Mesodermal cell (in vitro differentiated cells): ENCODE results near the gene ARHGAP45. TPM values are rescaled to one million over a fixed set of nuclear protein-coding genes. Genes with fewer than 3 reads are reported as not detected.
"Not testable (repeated sequence)": the region's sequence is repeated elsewhere in the genome, so short reads cannot be mapped to it uniquely, and the experiment has no call there.

Source experiments
- H3K27ac ChIP-seq: 2 replicates; pipeline ENCODE4 v1.7.0; 2013; ENCODE audit warnings: mild to moderate bottlenecking, low read depth, low read length, moderate library complexity; ENCODE audit not compliant: severe bottlenecking
- H3K36me3 ChIP-seq: 2 replicates; pipeline ENCODE4 v1.7.1; 2013; ENCODE audit warnings: mild to moderate bottlenecking, low read length, moderate library complexity; ENCODE audit not compliant: control insufficient read depth, insufficient read depth
- H3K4me1 ChIP-seq: one replicate; pipeline ENCODE4 v1.7.1; 2013; ENCODE audit warnings: mild to moderate bottlenecking, low read length; ENCODE audit not compliant: insufficient read depth, control insufficient read depth, poor library complexity, severe bottlenecking
- H3K4me3 ChIP-seq: 2 replicates; pipeline ENCODE4 v1.7.0; 2013; ENCODE audit warnings: low read length, control low read depth, mild to moderate bottlenecking; ENCODE audit not compliant: insufficient read depth, poor library complexity, severe bottlenecking; ENCODE audit errors: extremely low read depth
- H3K9me3 ChIP-seq: 2 replicates; pipeline ENCODE4 v1.7.1; 2013; ENCODE audit warnings: mild to moderate bottlenecking, low read length, moderate library complexity; ENCODE audit not compliant: control insufficient read depth
- WGBS, 2 experiments: methylation state at CpG; one replicate each; pipeline ENCODE4 v1.1.5; 2013; ENCODE audit warnings: missing lambda C conversion rate in 2 of 2; ENCODE audit not compliant: insufficient coverage in 2 of 2; 5-methylcytosine and 5-hydroxymethylcytosine counted together
- polyA plus RNA-seq, 2 experiments: library from polyadenylated mRNA; stranded (reverse); fragments of 50-300 nt; gene quantifications; one replicate each; pipeline ENCODE4 v1.2.3, GENCODE V29; 2013

The ARHGAP45 gene
- polyA plus RNA-seq (2013, experiment 1 of 2) = 5.1 TPM
- 3.8 TPM for polyA plus RNA-seq (2013, experiment 2 of 2)

DNA sequence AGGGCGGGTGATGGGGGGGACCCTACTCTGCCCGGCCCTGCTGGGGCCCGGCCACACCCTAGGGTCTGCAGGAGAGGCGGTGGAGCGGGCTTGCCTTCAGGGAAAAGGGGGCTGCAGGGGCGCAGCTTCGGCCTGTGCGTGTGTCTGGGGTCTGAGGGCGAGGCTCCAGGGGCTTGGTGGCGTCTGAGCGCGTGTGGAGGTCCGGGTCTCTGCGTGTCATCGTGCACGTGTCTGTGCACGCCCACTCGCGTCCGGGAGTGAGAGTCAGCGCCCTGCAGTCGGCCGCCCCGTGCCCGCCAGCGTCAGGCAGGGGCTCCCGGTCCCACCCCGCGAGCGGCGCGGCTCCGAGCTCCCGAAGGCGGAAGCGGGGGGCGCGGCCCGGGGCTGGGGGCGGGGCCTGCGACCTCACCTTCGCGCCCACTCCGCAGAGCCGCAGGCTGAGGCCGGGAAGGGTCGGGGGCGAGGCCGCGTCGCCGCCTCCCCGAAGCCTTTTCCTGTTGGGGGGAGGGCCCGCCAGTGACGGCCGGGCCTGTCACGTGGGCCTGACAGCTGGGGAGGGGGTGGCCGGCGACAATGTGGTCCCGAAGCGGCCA, at the start of gene ARHGAP45:
Gene ARHGAP45 (plus strand): TSS at position 420 of the 593 bp plus-strand sequence. CDS start 239 bp downstream, outside the sequence.
- Histone ChIP-seq H3K27ac (peak within 1 kb of the TSS; percentile 36), H3K4me3 (peak within 1 kb of the TSS; percentile 34), H3K9me3 (no peaks in the 10 kb centered on the region), H3K36me3 (no peaks in the 10 kb centered on the region), H3K4me1 (peaks cover 16% of the 10 kb centered on the region)
- WGBS, 2 experiments = 12 to 13% methylated on average over 43 to 48 of the region's 61 CpGs

- H3K27ac ChIP-seq = no peak overlapping the region
- 93 to 94% methylated on average over 7 to 9 of the region's 9 CpGs for WGBS, 2 experiments
- H3K36me3 ChIP-seq = peaks cover 37% of the 10 kb centered on the region
- no peak overlapping the region for H3K4me3 ChIP-seq
- no peaks in the 10 kb centered on the region for H3K9me3 ChIP-seq
- peaks cover 41% of the 10 kb centered on the region for H3K4me1 ChIP-seq
These were observed 49.1 kb upstream of the ARHGAP45 start for GRCh38 chr19:1017906-1018305.

GRCh38 chr19:1018393-1018792, 48.6 kb upstream of the ARHGAP45 start:
- 92 to 94% methylated on average over 2 to 5 of the region's 5 CpGs for WGBS, 2 experiments
- H3K4me1 ChIP-seq = peaks cover 41% of the 10 kb centered on the region
- H3K27ac ChIP-seq = no peak overlapping the region
- peaks cover 32% of the 10 kb centered on the region for H3K36me3 ChIP-seq
- H3K4me3 ChIP-seq = no peak overlapping the region
- no peaks in the 10 kb centered on the region for H3K9me3 ChIP-seq

DNA sequence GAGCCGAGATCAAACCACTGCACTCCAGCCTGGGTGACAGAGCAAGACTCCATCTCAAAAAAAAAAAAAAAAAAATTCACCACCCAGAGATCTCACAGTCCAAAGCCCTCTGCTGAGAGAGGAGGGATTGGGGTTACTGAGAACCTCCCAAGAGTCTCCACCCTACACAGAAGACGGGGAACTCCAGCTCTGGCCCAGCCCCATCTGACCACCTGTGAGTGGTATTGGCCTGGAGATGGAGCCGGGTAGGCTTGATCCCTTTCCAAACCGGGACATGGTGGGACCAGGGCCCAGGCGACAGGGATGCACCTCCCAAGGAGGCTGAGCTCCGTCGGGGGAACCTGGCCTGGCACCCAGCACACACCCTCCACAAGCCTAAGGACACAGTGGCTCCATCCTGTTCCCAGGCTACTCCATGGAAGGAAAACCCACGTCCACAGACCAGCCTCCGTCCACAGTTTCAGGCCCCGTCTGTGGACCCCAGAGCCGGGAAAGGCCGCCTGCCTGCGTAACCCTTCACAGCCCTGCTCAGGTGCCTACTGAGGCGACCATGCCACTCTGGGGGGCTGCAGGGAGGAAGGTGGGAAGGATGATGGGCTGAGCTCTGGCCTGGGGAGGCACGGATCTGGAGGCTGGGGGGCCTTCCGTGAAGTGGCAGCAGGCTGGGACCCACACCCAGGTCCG, 47.9 kb upstream of the ARHGAP45 start:
- Histone ChIP-seq H3K4me1 (peaks cover 41% of the 10 kb centered on the region), H3K36me3 (peaks cover 26% of the 10 kb centered on the region), H3K27ac (no peak overlapping the region), H3K9me3 (no peaks in the 10 kb centered on the region), H3K4me3 (peak overlapping the region; percentile 91)
- 87 to 93% methylated on average over 15 of the region's 17 CpGs for WGBS, 2 experiments

- Histone ChIP-seq H3K4me3 (peak overlapping the region; percentile 91), H3K9me3 (no peaks in the 10 kb centered on the region), H3K4me1 (peaks cover 41% of the 10 kb centered on the region), H3K36me3 (peaks cover 21% of the 10 kb centered on the region), H3K27ac (no peak overlapping the region)
- WGBS, 2 experiments = 78 to 83% methylated on average over 16 to 18 of the region's 18 CpGs
These were observed 47.4 kb upstream of the ARHGAP45 start for GRCh38 chr19:1019616-1019961.

DNA sequence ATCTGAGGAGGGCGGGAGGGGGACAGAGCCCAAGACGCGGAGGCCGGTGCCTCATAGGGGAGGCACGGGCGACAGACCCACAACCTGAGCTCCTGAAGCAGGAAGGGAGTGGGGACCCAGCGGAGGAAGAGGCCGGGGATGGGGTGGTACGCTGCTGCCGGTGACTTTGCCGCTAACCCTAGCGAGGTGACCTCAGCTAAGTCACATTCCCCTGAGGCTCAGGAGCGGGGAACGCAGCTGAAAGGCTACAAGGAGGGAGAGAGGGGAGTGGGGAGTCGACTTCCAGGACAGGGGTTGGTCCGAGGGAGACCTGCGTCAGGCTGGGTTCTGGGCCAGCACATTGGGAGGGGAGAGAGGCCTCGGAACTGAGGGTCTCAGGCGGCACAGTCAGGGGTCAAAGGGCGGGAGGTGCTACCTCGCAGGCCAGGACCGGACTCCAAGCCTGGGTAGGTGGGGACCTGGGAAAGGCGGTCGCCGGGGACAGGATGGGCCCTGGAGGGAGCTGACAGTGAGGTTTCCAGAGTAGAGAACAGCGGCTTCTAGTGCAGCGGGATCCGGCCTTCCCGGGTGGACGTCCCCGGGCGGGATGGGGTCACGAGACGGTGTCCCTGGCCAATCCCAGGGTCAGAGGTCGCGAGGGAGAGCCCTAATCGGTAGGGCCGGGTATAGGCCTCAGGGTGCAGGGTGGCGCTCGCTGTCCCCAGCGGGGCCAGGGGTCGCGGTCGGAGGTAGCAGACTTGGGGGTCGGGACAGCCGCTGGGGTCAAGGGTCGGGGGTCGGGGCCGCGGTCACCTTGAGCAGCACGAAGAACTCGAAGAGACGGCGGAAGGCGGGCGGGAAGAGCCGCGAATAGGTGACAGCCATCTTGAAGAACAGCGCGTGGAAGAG, 46.7 kb upstream of the ARHGAP45 start:
- peaks cover 41% of the 10 kb centered on the region for H3K4me1 ChIP-seq
- peak overlapping the region; percentile 99 for H3K27ac ChIP-seq
- H3K36me3 ChIP-seq = peaks cover 15% of the 10 kb centered on the region
- H3K9me3 ChIP-seq = no peaks in the 10 kb centered on the region
- 4 to 5% methylated on average over 49 to 51 of the region's 60 CpGs for WGBS, 2 experiments
- peak overlapping the region; percentile 91 for H3K4me3 ChIP-seq

- Histone ChIP-seq H3K4me3 (peak within 1 kb of the TSS; percentile 91), H3K9me3 (no peaks in the 10 kb centered on the region), H3K4me1 (peaks cover 39% of the 10 kb centered on the region), H3K27ac (peak within 1 kb of the TSS; percentile 99), H3K36me3 (peaks cover 14% of the 10 kb centered on the region)
- 0% methylated on average over 49 to 57 of the region's 68 CpGs for WGBS, 2 experiments
These were observed 46.0 kb upstream of the ARHGAP45 start, which contains the start of gene TMEM259 for GRCh38 chr19:1020868-1021425. TMEM259 (minus strand) TSS chr19:1021123; CDS start chr19:1020996, 127 bp downstream.

DNA sequence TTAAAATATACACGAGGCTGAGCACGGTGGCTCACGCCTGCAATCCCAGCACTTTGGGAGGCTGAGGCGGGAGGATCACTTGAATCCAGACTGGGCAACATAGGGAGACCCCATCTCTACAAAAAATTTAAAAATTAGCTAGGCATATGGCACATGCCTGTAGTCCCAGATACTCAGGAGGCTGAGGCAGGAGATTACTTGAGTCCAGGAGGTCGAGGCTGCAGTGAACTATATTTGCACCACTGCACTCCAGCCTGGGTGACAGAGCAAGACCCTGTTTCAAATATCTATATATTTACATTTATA, 43.1 kb upstream of the ARHGAP45 start:
- peaks cover 15% of the 10 kb centered on the region for H3K4me1 ChIP-seq
- 87 to 96% methylated on average over 5 of the region's 5 CpGs for WGBS, 2 experiments

GRCh38 chr19:1025080-1025479, 41.9 kb upstream of the ARHGAP45 start:
- H3K9me3 ChIP-seq, H3K27ac ChIP-seq, H3K36me3 ChIP-seq, H3K4me3 ChIP-seq, H3K4me1 ChIP-seq: not testable (repeated sequence)
- WGBS, 2 experiments = 90 to 100% methylated on average over 1 to 2 of the region's 6 CpGs

More for the DNA sequence above, 43.1 kb upstream of the ARHGAP45 start:
- not testable (repeated sequence) for H3K27ac ChIP-seq, H3K4me3 ChIP-seq, H3K36me3 ChIP-seq, H3K9me3 ChIP-seq

DNA sequence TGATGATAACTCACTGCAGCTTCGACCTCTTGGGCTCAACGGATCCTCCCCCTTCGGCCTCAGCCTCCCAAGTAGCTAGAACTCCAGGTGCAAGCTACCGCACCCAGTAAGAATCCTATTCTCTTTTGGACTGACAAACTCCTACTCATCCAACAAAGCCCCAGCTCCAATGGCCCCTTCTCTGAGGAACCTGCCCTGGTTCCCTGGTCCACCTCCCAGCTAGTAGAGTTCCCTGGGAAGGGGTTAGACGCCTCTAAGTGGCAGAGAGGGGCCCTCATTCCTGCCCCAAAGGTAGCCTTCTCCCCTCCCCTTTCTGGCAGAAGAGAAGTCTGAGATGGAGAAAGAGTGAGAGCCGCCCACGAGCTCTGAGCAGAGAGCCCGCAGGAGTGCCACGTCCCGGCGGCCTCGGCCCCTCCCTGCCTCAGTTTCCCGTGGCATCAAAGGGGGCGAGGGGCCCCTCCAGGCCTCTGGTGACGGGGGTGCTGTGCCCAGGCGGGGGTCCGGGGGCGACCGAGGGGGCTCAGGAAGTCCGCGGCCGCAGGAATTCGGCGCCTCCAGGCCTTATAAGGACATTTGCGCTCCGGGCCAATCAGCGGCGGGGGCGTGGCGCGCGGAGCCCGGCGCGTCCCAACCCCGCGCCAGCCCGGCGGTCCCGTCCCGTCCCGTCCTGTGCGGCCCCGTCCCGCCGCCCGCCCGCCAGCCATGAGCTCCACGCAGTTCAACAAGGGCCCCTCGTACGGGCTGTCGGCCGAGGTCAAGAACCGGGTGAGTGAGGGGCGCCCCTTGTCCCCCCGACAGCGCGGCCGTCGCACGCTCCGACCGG, 40.8 kb upstream of the ARHGAP45 start, which contains the start of gene CNN2:
Gene CNN2 (plus strand): TSS at position 649 of the 823 bp plus-strand sequence. CDS start 54 bp downstream, at position 703.
- WGBS, 2 experiments = 0 to 1% methylated on average over 50 to 53 of the region's 63 CpGs
- Histone ChIP-seq H3K27ac (peak within 1 kb of the TSS; percentile 94), H3K36me3 (peaks cover 14% of the 10 kb centered on the region), H3K4me1 (peaks cover 5% of the 10 kb centered on the region), H3K4me3 (peak within 1 kb of the TSS; percentile 92), H3K9me3 (no peaks in the 10 kb centered on the region)
